Activated gamma-delta T cell treated with Interleukin-2 at 50 U/mL for 16 hours (primary cell): ENCODE results near the gene ANKS4B.
"Not testable (repeated sequence)": the region's sequence is repeated elsewhere in the genome, so short reads cannot be mapped to it uniquely, and the experiment has no call there.

Source experiments
- DNase-seq: peaks from one replicate; pipeline ENCODE4 v3.0.0-alpha.2; 2020

The ANKS4B gene, protein sequence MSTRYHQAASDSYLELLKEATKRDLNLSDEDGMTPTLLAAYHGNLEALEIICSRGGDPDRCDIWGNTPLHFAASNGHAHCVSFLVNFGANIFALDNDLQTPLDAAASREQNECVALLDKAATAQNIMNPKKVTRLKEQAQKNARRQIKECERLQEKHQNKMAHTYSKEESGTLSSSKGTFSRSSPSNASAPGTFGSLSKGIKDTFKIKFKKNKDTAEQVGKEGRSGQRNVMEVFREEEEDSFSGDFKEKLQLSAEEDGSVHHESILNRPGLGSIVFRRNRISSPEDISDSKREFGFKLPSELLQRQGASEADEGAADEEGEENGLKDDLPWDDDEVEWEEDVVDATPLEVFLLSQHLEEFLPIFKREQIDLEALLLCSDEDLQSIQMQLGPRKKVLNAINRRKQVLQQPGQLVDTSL

DNA sequence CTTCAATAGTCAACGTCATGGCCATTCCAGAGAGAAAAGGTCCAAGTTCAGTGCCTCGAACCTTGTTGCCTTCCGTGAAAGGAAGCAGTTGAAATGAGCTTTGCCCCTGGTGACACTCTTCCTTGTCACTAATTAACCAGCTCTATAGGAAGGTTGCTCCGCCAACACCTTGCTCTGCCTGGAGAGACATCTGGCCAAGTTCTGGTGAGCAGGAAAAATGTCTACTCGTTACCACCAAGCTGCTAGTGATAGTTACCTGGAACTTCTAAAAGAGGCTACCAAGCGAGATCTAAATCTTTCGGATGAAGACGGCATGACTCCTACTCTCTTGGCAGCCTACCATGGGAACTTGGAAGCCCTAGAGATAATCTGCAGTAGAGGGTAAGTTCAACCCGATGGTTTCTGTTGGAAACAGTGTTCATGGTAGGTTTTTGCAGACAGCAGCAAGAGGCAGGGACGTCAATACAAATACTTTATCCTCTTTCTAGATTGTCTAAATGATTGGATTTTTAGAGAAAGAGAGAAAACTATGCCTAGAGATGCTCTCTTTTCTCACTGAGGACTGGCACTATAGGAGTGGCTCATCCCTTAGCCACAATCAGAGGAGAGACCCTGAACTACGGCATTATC, at the start of gene ANKS4B:
ANKS4B (plus strand) TSS at position 179 of the 630 bp plus-strand sequence; CDS start at position 218, 39 bp downstream.
- no peak for DNase-seq

GRCh38 chr16:21183995-21184394, 49.5 kb upstream of the ANKS4B start:
- no peak for DNase-seq

DNA sequence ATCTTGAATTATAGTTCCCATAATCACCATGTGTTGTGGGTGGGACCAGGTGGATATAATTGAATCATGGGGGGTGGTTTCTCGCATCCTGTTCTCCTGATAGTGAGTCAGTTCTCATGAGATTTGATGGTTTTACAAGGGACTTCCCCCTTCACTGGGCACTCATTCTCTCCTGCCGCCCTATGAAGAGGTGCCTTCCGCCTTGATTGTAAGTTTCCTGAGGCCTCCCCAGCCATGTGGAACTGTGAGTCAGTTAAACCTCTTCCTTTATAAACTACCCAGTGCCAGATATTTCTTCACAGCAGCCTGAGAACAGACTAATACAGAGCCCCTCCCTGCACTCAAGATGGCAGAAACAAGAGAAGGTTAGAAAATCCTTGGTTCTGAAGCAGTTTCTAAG, 48.7 kb upstream of the ANKS4B start:
- no peak for DNase-seq

DNA sequence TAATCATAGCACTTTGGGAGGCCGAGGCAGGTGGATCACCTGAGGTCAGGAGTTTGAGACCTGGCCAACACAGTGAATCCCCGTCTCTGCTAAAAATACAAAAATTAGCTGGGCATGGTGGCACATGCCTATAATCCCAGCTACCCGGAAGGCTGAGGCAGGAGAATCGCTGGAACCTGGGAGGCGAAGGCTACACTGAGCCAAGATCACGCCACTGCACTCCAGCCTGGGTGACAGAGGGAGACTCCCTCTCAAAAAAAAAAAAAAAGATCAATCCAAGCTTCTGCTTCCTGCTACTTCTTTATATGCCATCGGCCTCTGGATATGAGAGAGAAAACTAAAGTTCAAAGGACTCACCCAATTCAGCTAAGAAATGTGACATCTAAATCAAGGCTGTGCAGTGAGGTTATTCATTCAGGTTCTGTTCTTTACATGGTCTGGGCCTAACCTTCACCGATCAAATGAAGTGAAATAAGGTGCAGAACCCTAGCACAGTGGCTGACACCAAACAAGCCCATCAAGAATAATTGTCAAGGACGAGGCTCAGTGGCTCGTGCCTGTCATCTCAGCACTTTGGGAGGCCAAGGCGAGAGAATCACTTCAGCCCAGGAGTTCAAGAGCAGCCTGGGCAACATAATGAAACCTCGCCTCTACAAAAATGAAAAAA, 47.7 kb upstream of the ANKS4B start:
- no peak for DNase-seq

GRCh38 chr16:21186326-21186691, 47.2 kb upstream of the ANKS4B start:
- no peak for DNase-seq

GRCh38 chr16:21189311-21189710, 44.2 kb upstream of the ANKS4B start:
- DNase-seq, result no peak

DNA sequence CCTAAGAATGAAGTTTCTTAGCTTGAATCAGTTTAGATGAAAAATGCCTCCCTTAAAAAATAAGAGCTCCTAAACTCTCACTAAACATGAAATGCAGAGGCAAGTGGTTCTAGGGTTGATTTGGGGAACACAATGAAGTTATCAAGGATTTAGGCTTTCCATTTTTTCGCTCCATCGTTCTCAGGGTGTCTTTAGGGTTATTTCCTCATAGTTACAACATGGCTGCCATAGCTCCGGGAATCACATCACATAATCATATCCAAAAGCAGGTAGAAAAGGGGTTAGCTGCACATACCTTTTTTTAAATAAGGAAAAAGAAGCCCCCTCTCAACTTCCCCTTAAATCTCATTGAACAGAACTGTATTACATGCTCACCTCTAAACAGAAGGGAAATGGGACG, 43.5 kb upstream of the ANKS4B start:
- DNase-seq, result no peak

GRCh38 chr16:21190599-21190998, 42.9 kb upstream of the ANKS4B start:
- DNase-seq, result no peak

GRCh38 chr16:21192991-21193390, 40.5 kb upstream of the ANKS4B start:
- no peak for DNase-seq

DNA sequence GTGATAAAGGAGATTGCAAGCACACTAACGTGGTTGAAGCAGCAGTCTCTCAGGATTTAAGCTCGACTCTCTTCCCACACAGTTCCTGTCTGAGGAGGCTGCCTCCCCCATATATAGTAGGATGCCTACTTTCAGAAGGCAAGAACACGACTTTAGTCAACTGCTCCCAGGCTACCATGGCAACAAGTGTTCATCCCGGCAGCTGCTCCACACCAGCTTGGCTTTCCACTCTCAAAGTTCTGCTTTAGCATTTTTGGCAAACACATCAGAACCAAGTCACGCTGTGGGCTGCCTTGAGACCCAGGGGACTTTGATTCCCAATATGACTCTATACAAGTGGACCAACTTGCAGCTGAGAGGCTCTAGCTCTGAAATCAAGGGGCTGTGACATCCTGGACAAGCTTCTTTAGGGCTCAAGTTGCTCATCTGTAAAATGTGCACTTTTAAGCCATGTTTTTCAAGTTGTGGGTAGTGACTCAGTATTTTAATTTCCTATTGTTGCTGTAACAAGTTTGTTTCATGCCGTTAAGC, 38.7 kb upstream of the ANKS4B start:
- no peak for DNase-seq

GRCh38 chr16:21195330-21195729, 38.2 kb upstream of the ANKS4B start:
- DNase-seq, result not testable (repeated sequence)

DNA sequence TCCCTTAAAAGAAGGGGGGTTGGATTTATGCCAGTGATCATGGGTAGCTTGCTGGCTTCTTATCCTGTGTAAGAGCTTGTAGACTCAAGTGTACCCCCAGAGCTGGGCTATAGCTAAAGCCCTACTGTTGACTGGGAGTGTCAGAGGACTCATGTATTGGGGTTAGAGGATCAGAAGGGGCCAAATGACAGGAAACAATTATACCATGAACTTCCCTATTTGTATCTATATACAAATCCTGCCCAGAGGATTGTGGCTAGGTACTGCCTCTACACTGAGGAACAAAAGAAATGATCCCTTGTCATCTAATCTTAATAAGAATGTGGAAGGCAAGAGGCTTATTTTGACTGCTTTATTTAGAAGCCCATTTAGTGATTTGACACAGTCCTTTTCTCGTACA, 36.4 kb upstream of the ANKS4B start:
- no peak for DNase-seq

- no peak for DNase-seq
Measured at GRCh38 chr16:21197621-21198020, 35.9 kb upstream of the ANKS4B start.

DNA sequence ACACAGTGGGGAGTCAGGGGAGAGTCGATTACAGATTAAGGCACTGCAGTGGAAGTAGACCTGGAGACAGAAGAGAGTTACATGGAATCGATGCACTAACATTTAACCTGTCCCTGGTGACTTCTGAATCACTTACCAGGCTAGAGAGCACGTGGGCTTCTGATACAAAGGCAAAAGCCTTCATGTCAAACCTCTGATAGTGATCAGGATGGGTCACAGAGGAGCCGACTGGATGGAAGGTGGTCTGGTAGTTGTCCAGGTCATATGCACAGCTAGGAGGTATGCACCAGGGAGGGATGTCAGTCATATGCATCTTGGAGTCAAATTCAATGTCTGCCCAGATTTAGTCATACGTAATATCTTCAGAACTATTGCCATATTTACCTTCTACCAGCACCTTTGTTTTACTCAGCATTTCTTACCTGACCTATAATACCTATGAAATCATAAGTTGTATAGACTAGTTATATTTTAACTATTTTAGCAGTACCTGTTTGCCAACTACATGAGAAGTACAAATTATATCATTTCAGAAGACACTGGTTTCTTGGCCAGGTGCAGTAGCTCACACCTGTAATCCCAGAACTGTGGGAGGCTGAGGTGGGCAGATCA, 33.8 kb upstream of the ANKS4B start:
- DNase-seq, result no peak

GRCh38 chr16:21203155-21203797, 30.2 kb upstream of the ANKS4B start:
- no peak for DNase-seq

DNA sequence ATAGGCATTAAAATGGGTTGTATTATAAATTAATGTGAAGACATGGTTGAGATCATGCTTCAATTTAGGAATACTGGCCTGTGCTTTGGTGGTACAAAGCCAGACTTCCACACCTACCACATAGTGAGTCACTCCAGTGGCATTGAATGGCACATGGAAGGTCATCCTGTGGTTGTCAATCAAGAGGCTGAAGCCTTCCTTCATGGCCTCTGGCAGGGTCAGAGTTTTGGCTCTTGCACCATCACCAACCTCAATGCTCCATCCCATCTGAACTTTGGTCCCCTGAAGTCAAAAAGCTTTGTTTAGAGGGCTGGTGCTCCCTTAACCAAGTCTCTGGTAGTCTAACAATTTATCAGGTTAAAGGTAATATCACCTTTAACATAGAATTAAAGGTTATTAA, 28.2 kb upstream of the ANKS4B start:
- DNase-seq, result no peak

DNA sequence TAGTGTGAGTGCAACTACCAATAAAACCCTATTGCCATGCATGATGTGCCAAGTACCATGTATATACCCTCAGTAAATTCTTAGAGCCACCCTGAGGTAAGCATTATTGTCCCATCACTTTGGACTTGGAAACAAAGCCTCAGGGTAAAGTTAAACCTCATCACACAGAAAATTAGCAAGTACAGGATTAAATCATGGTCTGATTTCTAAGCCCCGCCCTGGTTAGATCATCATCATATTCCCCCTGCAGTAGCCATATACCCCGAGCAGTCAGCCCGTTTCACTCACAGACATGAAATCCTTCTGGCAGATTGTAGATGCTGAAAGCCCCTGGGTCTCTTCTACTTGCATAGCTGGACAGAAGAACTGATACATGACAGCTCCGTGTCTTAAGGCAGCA, 26.9 kb upstream of the ANKS4B start:
- no peak for DNase-seq

GRCh38 chr16:21208446-21209230, 24.9 kb upstream of the ANKS4B start:
- DNase-seq, result no peak

GRCh38 chr16:21211486-21211885, 22.0 kb upstream of the ANKS4B start, which contains the start of gene ZP2:
Gene ZP2, minus strand, starts transcription at chr16:21211574. Its CDS starts 27 bp downstream, at chr16:21211547.
- DNase-seq, result no peak

DNA sequence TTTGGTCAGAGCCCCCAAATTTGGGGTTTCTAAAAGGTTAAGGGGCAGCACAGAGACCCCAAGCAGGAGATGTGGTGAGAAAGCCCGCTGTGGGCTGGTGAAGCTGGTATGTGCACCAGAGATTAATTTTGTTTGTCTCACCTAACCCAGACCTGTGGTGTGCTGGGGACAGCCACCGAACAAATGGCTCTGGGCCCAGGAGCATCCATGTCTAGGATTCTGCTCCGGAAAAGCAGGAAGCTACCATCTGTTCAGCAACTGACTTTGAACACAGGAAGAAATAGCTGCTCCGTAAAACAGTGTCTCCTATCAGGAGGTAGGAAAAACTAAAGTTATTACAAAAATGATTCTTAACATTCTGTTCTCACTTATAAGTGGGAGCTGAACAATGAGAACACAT, 19.4 kb upstream of the ANKS4B start:
- DNase-seq, result no peak

GRCh38 chr16:21217121-21217520, 16.4 kb upstream of the ANKS4B start:
- DNase-seq, result no peak

DNA sequence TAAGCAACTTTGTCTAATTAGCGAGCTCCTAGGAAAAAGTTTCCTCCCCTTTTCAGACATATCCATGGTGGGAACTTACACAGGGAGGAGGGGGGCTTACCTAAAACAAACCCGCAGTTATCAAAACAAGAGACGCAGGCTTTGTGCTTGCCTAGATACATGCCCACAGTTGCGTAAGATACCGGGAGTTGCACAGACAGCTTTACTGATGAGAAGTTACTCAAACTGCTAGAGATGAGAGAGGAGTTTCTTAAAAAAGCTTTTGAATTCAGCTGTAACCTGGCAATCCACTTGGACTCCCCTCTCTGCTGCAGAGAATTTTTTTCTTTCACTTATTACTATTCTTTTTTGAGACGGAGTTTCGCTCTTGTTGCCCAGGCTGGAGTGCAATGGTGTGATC, 15.3 kb upstream of the ANKS4B start:
- no peak for DNase-seq
